Gastroesophageal sphincter (tissue), 3 donors: ENCODE data around the gene FBXL17.

Experiments used
- EP300 ChIP-seq: sonication (generic); formaldehyde crosslinking; IDR thresholded peaks from one replicate; pipeline ENCODE4 v1.6.1; 2017; ENCODE audit warnings: antibody characterized with exemption, mild to moderate bottlenecking
- POLR2A ChIP-seq, 2 donors: fragments of 450-650 bp; IDR thresholded peaks; one replicate each; pipeline ENCODE4 v1.6.1; 2017; ENCODE audit warnings: antibody characterized with exemption in 2 of 2, mild to moderate bottlenecking in 2 of 2, moderate library complexity in 1 of 2
- POLR2AphosphoS5 ChIP-seq: sonication (generic); formaldehyde crosslinking; IDR thresholded peaks from one replicate; pipeline ENCODE4 v1.6.1; 2017; ENCODE audit warnings: antibody characterized with exemption
- TF ChIP-seq, protein P1 (sequence below), 4 experiments: fragments of 200-600 bp in 2 of 4; fragments of 450-650 bp in 2 of 4; sonication (generic) in 1 of 4; IDR thresholded peaks; one replicate each; pipeline ENCODE4 v1.5.1; 2017 to 2019; ENCODE audit warnings: antibody characterized with exemption in 4 of 4, mild to moderate bottlenecking in 2 of 4, moderate library complexity in 2 of 4

GRCh38 chr5:108353087-108353486 is 28.8 kb downstream of the FBXL17 start:
- TF ChIP-seq EP300 (no peak), POLR2A (IDR thresholded peaks at IDR 0.05) (no peak), POLR2AphosphoS5 (no peak)
- TF ChIP-seq, protein P1, sequence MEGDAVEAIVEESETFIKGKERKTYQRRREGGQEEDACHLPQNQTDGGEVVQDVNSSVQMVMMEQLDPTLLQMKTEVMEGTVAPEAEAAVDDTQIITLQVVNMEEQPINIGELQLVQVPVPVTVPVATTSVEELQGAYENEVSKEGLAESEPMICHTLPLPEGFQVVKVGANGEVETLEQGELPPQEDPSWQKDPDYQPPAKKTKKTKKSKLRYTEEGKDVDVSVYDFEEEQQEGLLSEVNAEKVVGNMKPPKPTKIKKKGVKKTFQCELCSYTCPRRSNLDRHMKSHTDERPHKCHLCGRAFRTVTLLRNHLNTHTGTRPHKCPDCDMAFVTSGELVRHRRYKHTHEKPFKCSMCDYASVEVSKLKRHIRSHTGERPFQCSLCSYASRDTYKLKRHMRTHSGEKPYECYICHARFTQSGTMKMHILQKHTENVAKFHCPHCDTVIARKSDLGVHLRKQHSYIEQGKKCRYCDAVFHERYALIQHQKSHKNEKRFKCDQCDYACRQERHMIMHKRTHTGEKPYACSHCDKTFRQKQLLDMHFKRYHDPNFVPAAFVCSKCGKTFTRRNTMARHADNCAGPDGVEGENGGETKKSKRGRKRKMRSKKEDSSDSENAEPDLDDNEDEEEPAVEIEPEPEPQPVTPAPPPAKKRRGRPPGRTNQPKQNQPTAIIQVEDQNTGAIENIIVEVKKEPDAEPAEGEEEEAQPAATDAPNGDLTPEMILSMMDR (IDR thresholded peaks at IDR 0.05) = no peak
